ENCODE measurements around the gene PLD1.
"Not testable (repeated sequence)": the region's sequence is repeated elsewhere in the genome, so short reads cannot be mapped to it uniquely, and the experiment has no call there.

PLD1 gene

GRCh38 chr3:171770689-171771620 is 39.3 kb downstream of the PLD1 start:
- no peak for DNase-seq (ENCODE audit: low read depth in 2 of 2)

GRCh38 chr3:171769461-171769860 is 40.8 kb downstream of the PLD1 start:
- no peak for DNase-seq (ENCODE audit: low read depth in 2 of 2)

GRCh38 chr3:171768986-171769385 is 41.3 kb downstream of the PLD1 start:
- no peak for DNase-seq (ENCODE audit: low read depth in 2 of 2)

GRCh38 chr3:171768281-171768900 is 41.9 kb downstream of the PLD1 start:
- DNase-seq (ENCODE audit: low read depth in 2 of 2): no peak

- no peak for DNase-seq (ENCODE audit: low read depth in 2 of 2)
Measured at GRCh38 chr3:171765511-171765887, 44.8 kb downstream of the PLD1 start.

GRCh38 chr3:171763392-171763791 is 46.9 kb downstream of the PLD1 start:
- DNase-seq (ENCODE audit: low read depth in 2 of 2): no peak

GRCh38 chr3:171760477-171760876 is 49.8 kb downstream of the PLD1 start:
- no peak for DNase-seq (ENCODE audit: low read depth in 2 of 2)

GRCh38 chr3:171758109-171758508 is 52.2 kb downstream of the PLD1 start:
- no peak for DNase-seq (ENCODE audit: low read depth in 2 of 2)

- no peak for DNase-seq (ENCODE audit: low read depth in 2 of 2)
Measured at GRCh38 chr3:171757361-171758034, 52.8 kb downstream of the PLD1 start.

- no peak for DNase-seq (ENCODE audit: low read depth in 2 of 2)
Measured at GRCh38 chr3:171755656-171756055, 54.6 kb downstream of the PLD1 start.

- no peak for DNase-seq (ENCODE audit: low read depth in 2 of 2)
Measured at GRCh38 chr3:171755015-171755589, 55.2 kb downstream of the PLD1 start.

- DNase-seq (ENCODE audit: low read depth in 2 of 2): no peak
Measured at GRCh38 chr3:171753665-171754408, 56.4 kb downstream of the PLD1 start.

- no peak for DNase-seq (ENCODE audit: low read depth in 2 of 2)
Measured at GRCh38 chr3:171753025-171753472, 57.2 kb downstream of the PLD1 start.

GRCh38 chr3:171752329-171752728 is 58.0 kb downstream of the PLD1 start:
- DNase-seq (ENCODE audit: low read depth in 2 of 2): no peak

GRCh38 chr3:171749124-171749523 is 61.2 kb downstream of the PLD1 start:
- DNase-seq (ENCODE audit: low read depth in 2 of 2): no peak

- no peak for DNase-seq (ENCODE audit: low read depth in 2 of 2)
Measured at GRCh38 chr3:171748064-171748924, 62.0 kb downstream of the PLD1 start.

- DNase-seq (ENCODE audit: low read depth in 2 of 2): no peak
Measured at GRCh38 chr3:171747223-171747920, 62.9 kb downstream of the PLD1 start.

- DNase-seq (ENCODE audit: low read depth in 2 of 2): not testable (repeated sequence)
Measured at GRCh38 chr3:171746320-171747222, 63.7 kb downstream of the PLD1 start.
